Loucy (cell line): ENCODE measurements around the gene C9.
"Not testable (repeated sequence)": the region's sequence is repeated elsewhere in the genome, so short reads cannot be mapped to it uniquely, and the experiment has no call there.

Experiments
- H2AFZ ChIP-seq: fragments of 200-600 bp; sonication (generic); 2 replicates; pipeline ENCODE4 v1.6.0; 2016; ENCODE audit warnings: antibody characterized with exemption, mild to moderate bottlenecking, low read length, moderate library complexity
- H3F3A ChIP-seq: fragments of 200-600 bp; 2 replicates; pipeline ENCODE4 v1.6.0; 2016; ENCODE audit warnings: antibody characterized with exemption, low read depth, mild to moderate bottlenecking
- H3K27me3 ChIP-seq: fragments of 200-600 bp; sonication (generic); 2 replicates; pipeline ENCODE4 v1.6.1; 2014; ENCODE audit warnings: low read length, mild to moderate bottlenecking; ENCODE audit not compliant: insufficient read depth, poor library complexity, severe bottlenecking
- H3K36me3 ChIP-seq: fragments of 200-600 bp; sonication (generic); 2 replicates; pipeline ENCODE4 v1.6.1; 2016; ENCODE audit warnings: low read length; ENCODE audit not compliant: insufficient read depth
- H3K4me1 ChIP-seq: fragments of 200-600 bp; sonication (generic); 2 replicates; pipeline ENCODE4 v1.5.1; 2014; ENCODE audit warnings: low read length, mild to moderate bottlenecking; ENCODE audit not compliant: insufficient read depth, poor library complexity, severe bottlenecking
- H3K4me2 ChIP-seq: fragments of 200-600 bp; sonication (generic); 2 replicates; pipeline ENCODE4 v1.6.0; 2014; ENCODE audit warnings: antibody characterized with exemption, low read length, low read depth, mild to moderate bottlenecking; ENCODE audit not compliant: poor library complexity, severe bottlenecking
- H3K4me3 ChIP-seq: fragments of 200-600 bp; sonication (generic); 2 replicates; pipeline ENCODE4 v1.5.1; 2014; ENCODE audit warnings: low read length, mild to moderate bottlenecking, mixed read lengths; ENCODE audit not compliant: poor library complexity, severe bottlenecking
- H3K79me2 ChIP-seq: fragments of 200-600 bp; sonication (generic); 2 replicates; pipeline ENCODE4 v1.6.1; 2014; ENCODE audit warnings: low read length; ENCODE audit not compliant: insufficient read depth
- H3K9ac ChIP-seq: fragments of 200-600 bp; sonication (generic); 2 replicates; pipeline ENCODE4 v1.6.0; 2014; ENCODE audit warnings: mild to moderate bottlenecking, low read depth, low read length, moderate library complexity; ENCODE audit not compliant: poor library complexity, severe bottlenecking
- H3K9me2 ChIP-seq: fragments of 200-600 bp; sonication (generic); replicated peaks from 2 replicates; pipeline ENCODE4 v1.6.1; 2016; ENCODE audit warnings: low read depth, low read length, mixed read lengths
- H3K9me3 ChIP-seq: fragments of 200-600 bp; sonication (generic); 2 replicates; pipeline ENCODE4 v1.6.1; 2014; ENCODE audit warnings: mild to moderate bottlenecking, antibody characterized with exemption, low read length, low read depth; ENCODE audit not compliant: insufficient read depth
- H4K20me1 ChIP-seq: fragments of 200-600 bp; sonication (generic); 2 replicates; pipeline ENCODE4 v1.6.0; 2014; ENCODE audit warnings: antibody characterized with exemption, low read length, mild to moderate bottlenecking; ENCODE audit not compliant: insufficient read depth, poor library complexity, severe bottlenecking
- CTCF ChIP-seq: fragments of 200-600 bp; sonication (generic); conservative IDR thresholded peaks from 2 replicates; pipeline ENCODE4 v1.5.1; 2014; ENCODE audit warnings: mild to moderate bottlenecking, antibody characterized with exemption, low read length
- EZH2phosphoT487 ChIP-seq: fragments of 200-600 bp; IDR thresholded peaks from 2 replicates; pipeline ENCODE4 v1.6.1; 2018; ENCODE audit warnings: antibody characterized with exemption, mild to moderate bottlenecking, moderate library complexity, borderline replicate concordance

C9 gene

GRCh38 chr5:39273314-39273954 lies 90.9 kb downstream of the C9 start:
- Histone ChIP-seq H3K27me3 (no peaks in the 10 kb centered on the region), H3K79me2 (no peaks in the 10 kb centered on the region), H4K20me1 (no peaks in the 10 kb centered on the region), H3K4me3 (peak overlapping the region; percentile 38), H3K4me1 (peaks cover 37% of the 10 kb centered on the region), H3K9me3 (no peaks in the 10 kb centered on the region), H3K9ac (no peak overlapping the region), H3K9me2 (no peaks in the 10 kb centered on the region), H3F3A (0 out of 2 replicates have a peak, but pooled peaks cover 5% of the 10 kb centered on the region), H2AFZ (peak overlapping the region; percentile 64; the same call in 1 of the 2 replicates), H3K4me2 (peak overlapping the region; percentile 62), H3K36me3 (no peaks in the 10 kb centered on the region)
- no peak for TF ChIP-seq EZH2phosphoT487
- no peak for TF ChIP-seq CTCF

GRCh38 chr5:39272869-39273231 lies 91.4 kb downstream of the C9 start:
- not testable (repeated sequence) for H3K4me3 ChIP-seq, H3K36me3 ChIP-seq, H3F3A ChIP-seq, H3K9me3 ChIP-seq, H3K79me2 ChIP-seq, H3K27me3 ChIP-seq, H3K9me2 ChIP-seq, H4K20me1 ChIP-seq, H3K9ac ChIP-seq
- Histone ChIP-seq H3K4me2 (peak overlapping the region; percentile 62), H3K4me1 (peaks cover 37% of the 10 kb centered on the region), H2AFZ (peak overlapping the region; percentile 64; the same call in 1 of the 2 replicates)

GRCh38 chr5:39270225-39270848 lies 94.0 kb downstream of the C9 start:
- Histone ChIP-seq H3K36me3 (no peaks in the 10 kb centered on the region), H3K27me3 (no peaks in the 10 kb centered on the region), H3F3A (0 out of 2 replicates have a peak, but pooled peaks cover 5% of the 10 kb centered on the region), H4K20me1 (no peaks in the 10 kb centered on the region), H3K4me3 (no peak overlapping the region), H3K9ac (no peak overlapping the region), H3K9me3 (no peaks in the 10 kb centered on the region), H3K79me2 (no peaks in the 10 kb centered on the region), H3K9me2 (no peaks in the 10 kb centered on the region), H3K4me1 (peaks cover 42% of the 10 kb centered on the region), H2AFZ (peak overlapping the region; percentile 28; the same call in 1 of the 2 replicates), H3K4me2 (peak overlapping the region; percentile 18)
- TF ChIP-seq CTCF = no peak
- TF ChIP-seq EZH2phosphoT487 = no peak

- Histone ChIP-seq H3K4me2 (no peak overlapping the region), H3K4me3 (no peak overlapping the region), H3K9ac (no peak overlapping the region), H3K79me2 (no peaks in the 10 kb centered on the region), H3K4me1 (peaks cover 15% of the 10 kb centered on the region), H3F3A (no peaks in the 10 kb centered on the region), H3K9me2 (no peaks in the 10 kb centered on the region), H2AFZ (no peak overlapping the region), H3K9me3 (no peaks in the 10 kb centered on the region), H3K36me3 (no peaks in the 10 kb centered on the region), H3K27me3 (no peaks in the 10 kb centered on the region), H4K20me1 (no peaks in the 10 kb centered on the region)
- no peak for TF ChIP-seq EZH2phosphoT487
- no peak for TF ChIP-seq CTCF
These were observed 97.1 kb downstream of the C9 start for GRCh38 chr5:39267186-39267585.
